Stimulated activated CD4-positive, alpha-beta T cell treated with anti-CD3 and anti-CD28 coated beads, Interleukin-15, amount 100 ng/mL, for 24 hours (primary cell): ENCODE measurements around the gene BIN2.
"Not testable (repeated sequence)": the region's sequence is repeated elsewhere in the genome, so short reads cannot be mapped to it uniquely, and the experiment has no call there.

Experiments used
- DNase-seq: peaks from one replicate; pipeline ENCODE4 v3.0.0-alpha.2; 2020

Gene BIN2

DNA sequence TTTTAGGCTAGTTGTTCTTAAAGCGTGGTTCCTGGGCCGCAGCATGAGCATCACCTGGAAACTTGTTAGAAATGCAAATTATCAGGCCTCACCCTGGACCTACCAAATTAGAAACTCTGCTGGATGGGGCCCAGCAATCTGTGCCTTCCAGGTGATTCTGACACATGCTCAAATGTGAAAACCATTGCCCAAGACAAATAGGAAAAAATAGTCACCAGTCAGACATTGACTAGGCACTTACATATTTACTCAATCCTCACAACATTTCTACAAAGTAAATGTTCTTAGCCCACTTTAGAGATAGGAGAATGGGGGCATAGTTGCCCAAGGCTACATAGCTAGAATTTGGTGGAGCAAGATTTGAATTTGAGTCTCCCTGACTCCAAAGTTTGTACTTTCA is 19.2 kb upstream of the BIN2 start:
- DNase-seq: no peak

DNA sequence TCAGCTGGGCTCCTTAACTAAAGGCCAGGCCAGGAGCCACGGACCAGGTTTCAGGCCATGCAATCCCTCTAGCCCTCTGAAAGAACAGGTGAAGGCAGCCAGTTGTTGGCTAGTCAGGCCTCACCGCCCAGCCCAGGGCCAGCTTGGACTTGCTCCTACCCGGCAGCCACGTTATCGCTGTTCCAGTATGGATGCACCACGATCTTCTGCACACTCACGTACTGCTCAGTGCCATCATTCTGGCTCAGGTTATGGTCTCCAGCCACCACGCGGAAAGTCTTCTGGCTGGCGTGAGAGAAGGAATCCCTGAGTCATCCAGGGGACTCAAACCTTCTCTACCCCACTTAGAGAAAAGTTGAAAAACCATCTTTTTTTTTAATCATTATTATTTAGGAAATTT is 18.4 kb upstream of the BIN2 start:
- no peak for DNase-seq

DNA sequence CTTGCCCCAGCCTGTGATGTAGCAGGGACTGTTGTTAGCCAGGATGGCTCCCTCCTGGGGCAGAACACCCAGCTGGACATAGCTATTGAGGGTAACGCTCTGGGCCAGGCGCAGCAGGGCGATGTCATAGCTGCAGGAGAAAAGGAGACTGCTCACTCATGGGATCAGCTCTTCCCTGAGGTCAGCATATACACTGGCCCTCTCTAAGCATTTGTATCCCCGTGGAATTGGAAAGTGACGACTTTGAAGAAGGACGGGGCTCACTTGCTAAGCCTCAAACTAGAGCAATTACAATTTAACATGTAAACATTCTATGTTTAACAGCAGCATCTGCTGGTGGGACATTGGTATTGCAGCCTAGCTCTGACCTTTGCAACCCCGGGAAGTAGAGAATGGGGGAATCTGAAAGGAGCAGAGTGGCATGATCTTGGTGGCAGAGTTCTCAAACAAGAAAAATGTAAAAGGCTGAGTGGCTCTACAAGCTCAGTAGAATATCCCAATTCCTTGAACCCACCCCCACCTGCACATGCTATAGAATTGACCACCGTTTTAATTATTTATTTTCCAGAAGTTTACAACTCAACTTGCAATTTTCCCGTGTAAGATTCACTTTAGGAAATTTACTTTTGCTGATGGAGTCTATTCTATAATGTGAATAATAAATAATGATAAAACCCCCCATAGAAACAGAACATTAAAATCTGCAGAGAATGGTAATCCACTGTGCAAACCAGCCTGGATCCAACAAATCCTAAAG is 17.5 kb upstream of the BIN2 start:
- peak; percentile 76 for DNase-seq

DNA sequence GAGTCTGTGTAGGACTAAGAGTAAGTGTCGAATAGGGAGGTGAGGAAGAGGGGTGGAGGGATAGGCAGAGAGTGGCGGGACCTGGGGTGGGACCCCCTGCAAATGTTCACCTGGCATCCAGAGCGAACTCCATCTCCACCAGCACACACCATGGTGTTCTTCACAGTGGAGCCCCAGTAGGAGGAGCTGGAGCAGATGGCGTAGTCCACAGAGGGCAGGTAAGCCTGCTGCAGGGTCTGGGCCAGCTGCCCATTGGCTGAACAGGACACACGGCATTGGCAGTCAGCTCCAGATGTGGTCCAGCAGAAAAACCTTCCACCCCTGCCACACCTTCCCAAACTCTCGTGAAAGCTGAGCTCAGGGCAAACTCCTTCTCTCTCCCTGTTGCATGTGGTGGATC is 15.8 kb upstream of the BIN2 start:
- no peak for DNase-seq

DNA sequence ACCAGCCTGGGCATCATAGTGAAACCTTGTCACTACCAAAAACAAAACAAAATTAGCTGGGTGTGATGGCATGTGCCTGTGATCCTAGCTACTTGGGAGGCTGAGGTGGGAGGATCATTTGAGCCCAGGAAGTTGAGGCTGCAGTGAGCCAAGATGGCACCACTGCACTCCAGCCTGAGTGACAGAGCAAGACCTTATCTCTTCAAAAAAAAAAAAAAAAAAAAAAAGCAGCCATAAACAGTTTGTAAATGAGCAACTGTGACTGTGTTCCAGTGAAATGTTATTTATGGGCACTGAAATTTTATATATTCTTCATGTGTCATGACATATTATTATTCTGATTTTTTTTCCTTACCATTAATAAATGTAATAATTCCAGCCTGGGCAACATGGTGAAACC is 13.4 kb upstream of the BIN2 start:
- DNase-seq: not testable (repeated sequence)

DNA sequence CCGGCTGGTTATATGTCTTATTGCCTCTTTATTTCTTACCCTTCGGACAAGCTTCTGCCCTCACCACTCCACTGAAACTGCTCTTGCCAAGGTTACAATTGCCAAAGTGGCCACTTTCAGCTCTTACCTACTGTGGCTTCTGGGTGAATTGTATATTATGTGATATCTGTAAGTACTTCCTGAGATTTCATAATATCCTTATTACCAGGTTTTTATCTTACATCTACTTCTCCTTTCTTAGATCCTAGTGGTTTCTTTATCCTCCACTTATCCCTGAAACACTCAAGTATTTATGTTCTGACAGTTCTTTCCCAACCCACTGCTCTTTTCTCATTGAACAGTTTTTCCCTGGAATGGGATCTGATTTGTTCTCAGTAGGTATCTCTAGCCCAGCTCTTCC is 12.0 kb upstream of the BIN2 start:
- no peak for DNase-seq

DNA sequence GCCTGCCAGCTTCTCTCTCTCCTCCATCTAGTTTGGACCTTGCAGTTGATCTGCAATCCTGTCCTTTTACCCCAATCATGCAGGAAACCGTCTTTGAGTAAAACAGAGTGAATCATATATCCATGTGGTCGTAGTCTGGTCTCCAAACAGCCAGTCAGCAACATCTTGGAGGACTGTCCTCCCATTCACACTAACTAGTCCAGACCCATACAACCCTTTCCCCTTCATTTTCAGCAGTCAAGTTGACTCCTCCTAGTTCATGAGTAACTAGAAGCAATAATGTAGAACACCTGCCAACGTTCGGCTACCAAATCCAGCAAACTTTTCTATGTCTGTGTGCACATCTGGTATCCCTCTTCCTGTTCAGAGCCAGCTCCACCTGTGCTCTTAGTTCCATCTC is 10.8 kb upstream of the BIN2 start:
- DNase-seq: no peak

DNA sequence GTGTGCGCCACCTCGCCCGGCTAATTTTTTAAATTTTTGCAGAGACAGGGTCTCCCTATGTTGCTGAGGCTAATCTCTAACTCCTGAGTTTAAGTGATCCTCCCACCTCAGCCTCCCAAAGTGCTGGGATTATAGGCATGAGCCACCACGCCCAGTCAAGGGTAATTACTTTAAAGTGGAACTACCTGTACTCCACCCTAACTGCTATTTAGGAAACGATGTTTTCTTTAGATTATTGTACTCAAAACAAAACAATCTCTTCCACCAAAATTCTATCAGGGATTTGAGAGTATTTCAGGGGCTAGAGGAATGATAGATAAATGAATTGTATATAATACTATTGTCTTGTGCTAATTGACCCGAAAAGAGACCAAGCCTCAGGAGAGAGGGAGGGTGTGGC is 9.6 kb upstream of the BIN2 start:
- no peak for DNase-seq

DNA sequence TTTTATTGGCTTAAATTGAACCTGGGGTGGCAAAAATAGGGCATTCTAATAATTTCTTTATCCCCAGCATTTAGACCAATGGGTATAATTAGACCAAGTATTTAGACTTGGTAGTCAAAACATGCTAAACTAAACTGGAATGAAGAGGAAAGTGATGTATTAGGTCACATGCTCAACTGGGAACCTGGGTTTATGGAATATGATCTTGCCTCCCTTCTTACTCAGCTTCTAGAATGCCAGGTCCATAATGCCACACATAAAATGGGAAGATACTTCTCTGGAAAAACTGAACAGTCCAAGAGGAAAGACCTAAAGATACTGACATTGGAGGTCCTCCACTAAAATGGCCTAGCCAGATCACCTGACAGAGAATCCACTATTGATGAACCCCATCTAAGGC is 6.2 kb upstream of the BIN2 start:
- DNase-seq: no peak

DNA sequence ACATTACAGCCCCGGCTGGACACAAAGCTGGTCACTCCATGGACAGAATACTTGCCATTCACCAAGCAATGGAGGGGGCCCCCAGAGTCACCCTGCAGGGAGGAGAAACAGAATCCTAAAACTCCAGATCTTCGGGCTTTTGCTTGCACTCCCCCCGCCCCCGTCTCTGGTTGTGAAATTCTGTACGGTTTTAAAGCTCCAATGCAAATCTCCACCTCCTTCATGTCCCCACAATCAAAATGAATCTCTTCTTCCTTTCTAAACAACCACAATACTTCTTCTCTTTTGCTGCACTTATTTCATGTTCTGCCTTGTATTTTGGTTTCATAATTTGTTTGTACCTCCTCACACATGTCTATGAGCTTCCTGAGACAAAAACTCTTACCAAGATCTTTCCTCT is 5.8 kb upstream of the BIN2 start:
- peak; percentile 35 for DNase-seq

DNA sequence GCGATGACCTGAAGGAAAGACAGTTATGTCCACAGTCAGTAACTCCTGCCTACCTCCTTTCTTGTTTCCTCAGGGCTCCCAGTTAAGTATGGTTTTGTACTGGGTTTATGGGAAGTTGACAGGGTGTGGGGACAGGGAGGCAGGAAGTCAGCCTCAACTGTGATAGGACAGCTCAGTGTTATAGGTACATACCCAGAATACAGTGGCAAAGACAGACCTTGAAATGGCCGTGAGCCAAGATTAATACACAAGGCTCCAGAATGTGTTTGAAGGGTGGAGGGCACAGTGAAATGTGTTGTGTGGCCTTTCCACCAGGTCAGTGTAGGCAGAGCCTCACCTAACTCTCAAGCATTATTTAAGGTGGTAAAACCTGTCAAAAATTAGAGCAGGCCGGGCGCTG is 4.6 kb upstream of the BIN2 start:
- DNase-seq: no peak

DNA sequence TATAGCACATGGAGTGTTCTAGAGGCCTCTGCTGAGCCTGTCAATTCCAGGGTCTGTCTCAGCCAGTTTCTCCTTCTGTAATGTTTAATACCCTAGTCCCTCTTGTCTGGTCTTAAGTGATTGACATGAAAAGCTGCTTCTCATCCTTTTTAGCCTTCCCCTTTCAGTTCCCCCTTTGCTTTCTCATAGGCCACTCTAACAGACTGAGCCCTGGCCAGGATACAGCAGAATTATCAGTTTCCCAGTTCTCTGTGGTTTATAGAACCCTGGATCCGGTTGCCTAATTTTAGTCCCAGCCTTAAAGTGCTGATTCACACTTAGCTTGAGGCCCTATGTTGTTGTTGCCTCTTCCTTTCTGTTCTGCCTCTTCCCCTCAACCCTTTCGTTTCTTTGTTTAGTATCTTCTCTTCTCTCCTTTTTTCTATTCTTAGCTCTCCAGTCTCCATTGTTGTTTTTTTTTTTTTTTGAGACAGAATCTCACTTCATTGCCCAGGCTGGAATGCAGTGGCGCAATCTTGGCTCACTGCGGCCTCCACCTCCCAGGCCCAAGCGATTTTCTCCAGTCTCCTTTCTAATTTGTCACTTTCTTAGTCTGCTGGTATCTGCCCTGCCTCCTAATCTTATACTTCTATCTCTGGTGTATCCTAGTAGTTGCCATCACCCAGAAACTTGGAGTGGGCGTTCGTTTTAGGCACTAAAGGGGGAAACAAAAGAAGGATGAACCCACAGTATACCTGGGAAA is 2.9 kb upstream of the BIN2 start:
- DNase-seq: no peak

DNA sequence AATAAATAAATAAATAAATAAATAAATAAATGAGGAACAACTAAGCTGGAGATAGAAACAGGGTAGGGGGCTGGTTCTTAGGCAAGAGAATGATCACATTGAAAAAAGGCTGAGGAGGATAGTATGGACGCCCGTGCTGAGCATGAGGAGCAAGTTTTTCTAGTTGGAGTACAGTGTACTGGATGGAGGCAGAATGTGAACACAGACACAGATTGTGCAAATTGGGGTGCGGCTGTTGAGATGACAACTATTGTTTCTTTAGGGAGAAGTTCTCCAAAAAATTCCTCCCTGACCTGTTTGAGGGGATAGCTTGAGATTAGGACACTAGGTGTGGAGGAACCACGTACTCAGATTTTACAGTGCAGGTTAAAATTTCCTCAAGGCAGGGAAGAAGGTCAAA is 979 bp upstream of the BIN2 start:
- no peak for DNase-seq

DNA sequence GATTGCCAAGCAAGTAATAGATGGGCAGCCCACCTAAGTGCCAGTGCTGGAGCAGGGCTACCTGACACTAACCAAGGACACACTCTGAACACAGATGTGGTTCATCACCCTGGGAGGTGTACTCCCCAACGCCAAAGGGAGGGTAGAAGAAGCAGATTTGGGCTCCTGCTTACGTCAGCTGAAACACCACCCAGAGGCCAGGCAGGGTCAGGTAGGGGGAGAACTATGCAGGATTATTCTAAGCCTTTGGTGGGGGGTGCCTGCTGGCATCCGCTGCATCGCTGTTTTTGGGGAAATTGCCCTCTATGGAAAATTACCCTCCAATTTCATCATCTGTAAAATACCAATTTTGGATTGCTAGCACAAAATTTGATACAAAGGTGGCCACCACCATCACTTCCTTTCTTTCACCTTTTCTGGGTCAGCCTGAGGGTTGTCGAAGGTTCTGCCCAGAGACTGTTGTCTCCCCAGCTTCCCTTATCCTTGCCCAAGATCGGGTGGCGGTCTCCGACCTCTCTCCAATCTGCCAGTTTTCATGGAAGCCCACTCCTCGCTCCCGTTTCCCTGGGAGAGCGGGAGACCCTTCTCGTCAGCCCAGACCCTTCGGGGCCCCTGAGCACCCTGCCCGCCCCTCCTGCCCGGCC is 535 bp downstream of the BIN2 start:
- peak; percentile 60 for DNase-seq

DNA sequence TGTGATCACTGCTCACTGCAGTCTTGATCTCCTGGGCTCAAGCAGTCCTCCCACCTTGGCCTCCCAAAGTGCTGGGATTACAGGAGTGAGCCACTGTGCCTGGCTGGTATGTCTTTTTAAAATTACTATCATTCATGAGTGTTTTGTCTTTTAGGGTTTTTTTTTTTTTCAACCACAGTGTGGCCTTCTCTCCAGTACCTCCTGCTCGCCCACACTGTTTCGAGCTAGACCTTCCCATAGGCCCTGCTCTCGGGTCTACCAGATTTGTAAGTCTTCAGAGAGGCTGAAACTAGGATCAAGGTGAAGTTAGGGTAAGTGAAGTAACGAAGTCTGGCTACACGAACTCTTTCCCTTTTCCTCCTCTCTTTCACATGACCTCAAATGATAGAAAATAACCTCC is 1.5 kb downstream of the BIN2 start:
- peak; percentile 74 for DNase-seq

DNA sequence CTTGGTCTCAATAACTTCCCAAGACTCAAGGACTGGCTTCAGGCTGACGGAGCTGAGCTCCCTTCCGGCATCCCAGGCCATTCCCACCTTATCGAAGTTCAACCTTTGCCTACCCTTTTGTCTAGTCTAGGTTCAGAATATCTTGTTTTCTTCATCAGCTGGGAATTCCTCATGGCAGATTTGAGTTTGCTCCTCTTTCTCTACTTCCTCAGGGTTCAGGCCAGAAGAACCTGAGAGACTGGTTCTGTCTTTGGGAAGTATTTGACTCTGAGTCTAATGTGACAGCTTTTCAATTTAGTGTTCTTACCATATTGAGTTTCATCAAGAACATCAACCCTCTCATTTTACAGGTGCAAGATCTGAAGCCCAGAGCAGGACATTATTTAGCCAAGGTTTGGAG is 2.1 kb downstream of the BIN2 start:
- no peak for DNase-seq

DNA sequence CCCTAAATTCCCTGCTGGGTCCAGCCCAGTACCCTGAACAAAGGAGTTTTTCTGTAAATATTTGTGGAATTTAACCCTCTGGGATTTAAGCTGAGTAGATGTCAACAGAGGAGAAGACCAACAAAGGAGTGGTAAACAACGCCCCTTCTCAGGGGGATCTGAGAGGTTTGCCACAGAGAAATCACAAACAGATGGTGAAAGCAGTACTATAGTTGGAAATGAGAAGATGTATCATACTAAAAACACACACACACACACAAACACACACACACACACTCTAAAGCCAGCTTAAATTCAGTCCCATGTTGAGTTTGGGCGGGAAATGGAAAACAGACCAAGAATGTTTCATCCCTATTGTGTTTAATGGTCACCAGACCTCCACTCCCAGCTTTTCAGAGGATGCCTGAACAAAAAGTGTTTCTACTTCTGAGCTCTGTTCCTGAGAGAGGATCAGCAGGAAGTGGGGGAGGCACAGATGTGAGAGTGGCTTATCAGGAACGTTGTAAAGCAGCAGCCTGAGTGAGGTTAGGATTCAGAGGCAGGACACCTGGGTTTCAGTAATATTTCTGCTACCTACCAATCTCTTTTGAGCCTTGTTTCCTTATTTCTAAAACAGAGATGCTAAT is 3.2 kb downstream of the BIN2 start:
- DNase-seq: no peak

DNA sequence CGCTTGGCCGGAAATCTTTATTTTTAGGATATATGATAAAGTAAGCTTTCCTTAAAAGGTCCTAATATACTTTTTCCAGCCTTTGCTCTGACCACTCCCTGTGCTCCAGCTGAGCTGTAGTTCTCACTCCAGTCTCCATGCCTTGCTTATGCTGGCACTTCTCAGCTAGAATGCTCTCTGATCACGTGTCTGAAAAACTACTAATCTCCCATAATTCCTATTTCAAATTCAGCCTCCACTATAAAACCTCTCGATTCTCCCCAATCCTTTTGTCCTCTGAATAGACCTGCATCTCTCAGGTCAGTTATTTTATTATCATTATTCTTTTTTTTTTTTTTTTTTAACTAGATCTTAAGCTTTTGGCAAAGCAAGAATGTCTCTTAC is 3.7 kb downstream of the BIN2 start:
- no peak for DNase-seq

DNA sequence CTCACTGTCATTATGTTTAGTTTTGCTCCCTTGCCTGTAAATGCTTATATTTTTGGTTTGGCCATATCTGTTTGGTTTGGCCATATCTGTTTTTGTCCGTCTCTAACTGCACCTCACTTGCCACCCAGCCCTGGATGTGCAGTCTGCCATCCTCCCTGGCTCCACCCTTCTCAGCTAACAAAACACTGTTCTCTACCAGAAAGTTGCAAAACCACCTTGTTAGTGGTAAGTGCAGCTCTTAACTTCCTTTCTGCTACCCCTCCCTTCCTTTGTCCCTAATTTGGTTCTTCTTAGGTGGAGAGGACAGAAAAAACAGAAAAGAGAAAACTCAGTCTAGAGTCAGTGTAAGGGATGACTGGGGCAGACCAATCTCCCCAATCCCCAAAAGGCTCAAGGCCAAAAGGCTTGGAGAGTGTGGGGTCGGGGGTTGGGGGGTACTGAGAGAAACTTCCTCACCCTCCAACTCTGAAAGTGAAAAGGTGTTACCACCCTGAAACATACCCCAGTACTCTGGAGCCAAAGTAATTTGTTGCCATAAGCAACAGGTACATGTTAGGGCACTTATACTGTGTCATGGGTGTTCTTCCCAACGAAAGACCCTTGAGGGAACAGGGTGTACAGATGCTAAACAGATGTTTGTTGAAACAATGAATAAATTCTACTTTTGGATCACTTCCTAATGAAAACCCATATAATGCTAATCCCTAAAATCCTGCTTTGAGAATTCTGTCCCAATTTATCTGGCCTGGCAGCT is 5.0 kb downstream of the BIN2 start:
- DNase-seq: no peak

DNA sequence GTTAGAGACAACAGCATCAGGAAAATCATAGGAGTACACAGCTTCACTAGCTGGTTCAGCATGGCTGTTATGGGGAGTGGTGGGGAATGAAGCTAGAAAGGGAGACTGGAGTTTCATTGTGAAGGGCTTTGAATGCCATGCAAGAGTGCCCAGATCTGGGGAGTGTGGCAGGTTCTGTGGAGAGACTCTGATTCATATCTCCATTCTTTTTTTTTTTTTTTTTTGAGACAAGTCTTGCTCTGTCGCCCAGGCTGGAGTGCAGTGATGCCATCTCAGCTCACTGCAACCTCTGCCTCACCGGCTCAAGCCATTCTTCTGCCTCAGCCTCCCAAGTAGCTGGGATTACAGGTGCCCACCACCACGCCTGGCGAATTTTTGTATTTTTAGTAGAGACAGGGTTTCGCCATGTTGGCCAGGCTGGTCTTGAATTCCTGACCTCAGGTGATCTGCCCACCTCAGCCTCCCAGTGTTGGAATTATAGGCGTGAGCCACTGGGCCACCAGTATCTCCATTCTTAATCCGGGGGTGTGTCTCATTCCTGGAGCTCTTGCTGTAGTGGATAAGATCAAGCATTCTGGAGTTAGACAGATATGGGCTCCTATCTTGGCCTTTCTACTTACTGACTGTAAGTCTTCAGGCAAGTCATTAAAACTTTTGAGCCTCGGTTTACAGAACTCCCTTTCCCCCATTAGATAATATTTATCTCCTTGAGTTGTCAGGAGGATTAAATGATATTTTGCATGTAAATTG is 5.7 kb downstream of the BIN2 start:
- DNase-seq: not testable (repeated sequence)

DNA sequence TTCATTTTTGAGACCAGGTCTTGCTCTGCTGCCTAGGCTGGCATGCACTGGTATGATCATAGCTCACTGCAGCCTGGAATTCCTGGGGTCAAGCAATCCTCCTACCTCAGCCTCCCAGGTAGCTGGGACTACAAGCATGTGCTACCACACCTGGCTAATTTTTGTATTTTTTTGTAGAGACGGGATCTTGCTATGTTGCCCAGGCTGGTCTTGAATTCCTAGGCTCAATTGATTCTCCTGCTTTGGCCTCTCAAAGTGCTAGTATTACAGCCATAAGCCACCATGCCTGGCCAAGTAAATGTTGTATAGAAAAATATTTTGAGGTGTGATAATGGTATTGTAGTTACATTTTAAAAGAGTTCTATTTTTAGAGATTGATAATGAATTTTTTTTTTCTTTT is 12.6 kb downstream of the BIN2 start:
- no peak for DNase-seq
